NCI-H1436 (cell line): ENCODE data around the gene UCN.
A peak's percentile ranks its signal among the peaks of the same experiment; 100 is the strongest.
"Not testable (repeated sequence)": the region's sequence is repeated elsewhere in the genome, so short reads cannot be mapped to it uniquely, and the experiment has no call there.

Experiments used
- DNase-seq: peaks from one replicate; lab custom pipeline; 2025; lab: John Stamatoyannopoulos, UW

Gene UCN

DNA sequence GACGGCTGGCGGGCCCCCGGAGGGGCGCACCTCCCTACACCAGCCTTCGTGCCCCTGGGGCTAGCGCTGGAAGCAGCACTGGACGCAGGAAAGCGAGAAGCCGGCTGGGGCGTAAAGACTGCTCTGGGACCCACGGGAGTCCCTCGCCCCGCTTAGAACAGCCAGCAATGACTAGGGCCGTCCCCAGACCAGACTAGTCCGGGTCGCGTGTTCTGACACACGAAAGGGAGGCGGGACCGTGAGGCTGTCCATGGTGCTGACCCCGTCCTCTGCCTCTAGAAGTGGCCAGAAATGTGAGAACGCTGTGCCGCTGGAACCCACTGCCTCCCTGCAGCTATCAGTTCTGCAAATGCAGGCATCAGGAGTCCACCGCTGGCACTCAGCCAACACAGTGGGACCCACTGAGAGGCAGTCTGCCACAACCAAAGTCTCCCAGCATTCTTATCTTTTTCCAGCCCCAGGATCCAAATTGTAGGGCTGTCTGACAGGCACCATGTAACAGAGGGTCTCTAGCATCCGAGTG lies at the start of gene UCN:
TSS of gene UCN (minus strand) at position 87 of the 523 bp plus-strand sequence. CDS start 550 bp downstream, outside the sequence.
- DNase-seq = no peak

DNA sequence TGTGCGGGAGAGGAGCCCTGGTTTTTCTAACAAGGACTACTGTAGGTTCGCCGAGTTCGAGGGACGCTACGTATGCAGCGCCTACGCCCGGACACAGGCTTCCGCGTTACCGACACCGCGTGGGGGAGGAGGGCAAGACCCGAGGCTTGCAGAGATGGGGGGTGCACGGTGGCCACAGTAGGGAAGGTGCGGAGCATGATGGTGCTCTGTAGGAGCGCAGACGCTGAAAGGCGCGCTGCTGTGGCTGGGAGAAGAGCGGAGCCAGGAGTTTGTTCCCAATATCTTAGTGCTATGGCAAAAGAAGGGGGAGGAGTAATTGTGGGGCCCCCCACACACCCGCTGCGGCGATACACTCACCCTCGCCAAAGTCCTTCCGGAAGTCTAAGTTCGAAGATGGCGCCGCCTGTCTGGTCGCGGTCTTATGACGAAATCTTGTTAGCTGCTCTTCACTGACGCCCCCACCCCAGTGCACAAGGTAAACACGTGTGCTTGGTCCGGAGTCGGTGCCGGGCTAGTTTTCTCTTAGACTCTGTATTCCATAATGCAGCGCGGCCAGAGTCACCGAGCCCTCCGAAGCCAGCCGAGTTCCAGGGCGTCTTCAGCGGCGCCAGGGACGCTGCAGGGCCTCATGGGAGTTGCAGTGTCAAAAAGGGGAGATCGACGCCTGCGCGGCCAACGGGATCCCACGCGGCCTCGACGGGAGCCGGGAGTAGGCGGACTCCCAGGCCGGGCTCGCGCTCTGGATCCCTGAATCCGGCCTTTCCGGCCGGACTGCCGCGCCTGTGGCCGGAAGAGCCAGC lies 48.3 kb upstream of the UCN start, which contains the start of gene GTF3C2:
TSS of gene GTF3C2 (minus strand) at position 383 of the 800 bp plus-strand sequence. CDS start 13,210 bp downstream, outside the sequence.
- DNase-seq = peak; percentile 92

DNA sequence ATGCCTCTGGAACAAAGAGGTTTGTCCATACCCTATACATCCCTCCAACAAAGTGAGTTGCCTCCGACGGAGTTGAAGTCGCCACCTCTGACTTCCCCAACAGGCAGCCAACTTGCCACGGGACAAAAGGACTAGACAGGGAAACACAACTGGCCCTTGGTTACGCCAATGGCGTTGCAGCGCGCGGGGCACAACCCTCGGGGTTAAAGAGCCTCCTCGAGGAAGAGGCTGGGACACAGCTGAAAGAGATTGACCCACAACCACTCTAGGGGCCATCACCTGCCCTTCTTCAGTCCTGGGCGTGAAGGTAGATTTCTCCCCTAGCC lies 47.8 kb upstream of the UCN start:
- DNase-seq = no peak

DNA sequence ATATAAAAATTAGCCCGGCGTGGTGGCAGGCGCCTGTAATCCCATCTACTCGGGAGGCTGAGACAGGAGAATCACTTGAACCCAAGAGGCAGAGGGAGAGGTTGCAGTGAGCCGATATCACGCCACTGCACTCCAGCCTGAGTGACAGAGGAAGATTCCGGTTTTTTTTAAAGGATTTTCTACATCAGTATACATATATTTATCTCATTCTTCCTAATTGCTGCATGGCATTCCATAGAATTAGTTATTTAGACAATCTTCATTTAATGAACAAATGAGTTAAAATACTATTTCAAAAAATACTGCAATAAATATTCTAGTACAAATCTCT lies 46.3 kb upstream of the UCN start:
- DNase-seq = no peak

GRCh38 chr2:27353762-27354596 lies 45.7 kb upstream of the UCN start:
- no peak for DNase-seq

DNA sequence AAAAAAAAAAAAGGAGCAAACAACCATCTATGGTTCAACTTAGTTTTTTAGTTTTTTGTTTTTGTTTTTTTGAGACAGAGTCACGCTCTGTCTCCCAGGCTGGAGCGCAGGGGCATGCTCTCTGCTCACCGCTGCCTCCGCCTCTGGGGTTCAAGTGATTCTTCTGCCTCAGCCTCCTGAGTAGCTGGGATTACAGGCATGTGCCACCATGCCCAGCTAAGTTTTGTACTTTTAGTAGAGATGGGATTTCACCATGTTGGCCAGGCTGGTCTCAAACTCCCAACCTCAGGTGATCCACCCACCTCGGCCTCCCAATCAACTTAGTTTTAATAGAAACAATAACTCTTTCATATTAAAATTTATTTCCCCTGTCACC lies 45.1 kb upstream of the UCN start:
- DNase-seq = not testable (repeated sequence)

DNA sequence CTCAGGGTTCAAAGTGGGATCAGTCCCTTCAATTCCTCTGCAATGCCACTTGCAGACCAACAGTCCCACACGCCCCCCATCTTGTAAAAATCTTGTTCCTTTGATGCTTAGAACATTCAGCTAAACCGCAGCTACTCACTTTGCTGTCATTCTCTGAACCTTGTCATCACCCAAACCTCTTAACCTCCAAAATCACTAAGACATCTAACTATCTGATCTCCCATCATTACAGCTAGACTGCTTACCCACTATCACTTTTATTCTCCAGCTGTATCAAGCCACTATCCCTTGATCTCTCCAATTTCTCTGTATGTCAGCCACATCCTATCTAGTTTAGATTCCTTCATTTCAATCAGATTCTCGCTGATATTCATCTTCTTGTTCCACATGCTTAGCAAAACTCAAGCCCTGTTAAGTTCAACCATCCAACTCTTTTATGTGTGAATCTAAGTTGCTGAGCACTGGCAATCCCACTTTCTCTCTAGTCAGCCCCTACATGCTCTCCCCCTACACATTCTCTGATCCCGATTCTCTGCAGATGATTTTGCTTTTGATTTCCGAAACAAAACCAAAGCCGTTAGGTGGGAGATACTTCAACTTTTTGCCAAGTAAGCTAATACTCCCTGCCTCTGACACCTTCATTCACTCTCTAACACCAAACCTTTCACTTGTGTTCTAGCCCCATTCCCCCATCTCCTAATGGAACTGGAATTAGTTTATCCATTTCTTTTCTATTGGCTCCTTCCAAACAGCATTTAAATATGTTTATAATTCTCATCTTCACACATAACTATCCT lies 43.8 kb upstream of the UCN start:
- no peak for DNase-seq

GRCh38 chr2:27350106-27350693 lies 42.0 kb upstream of the UCN start:
- no peak for DNase-seq

GRCh38 chr2:27347641-27348040 lies 39.4 kb upstream of the UCN start:
- no peak for DNase-seq

DNA sequence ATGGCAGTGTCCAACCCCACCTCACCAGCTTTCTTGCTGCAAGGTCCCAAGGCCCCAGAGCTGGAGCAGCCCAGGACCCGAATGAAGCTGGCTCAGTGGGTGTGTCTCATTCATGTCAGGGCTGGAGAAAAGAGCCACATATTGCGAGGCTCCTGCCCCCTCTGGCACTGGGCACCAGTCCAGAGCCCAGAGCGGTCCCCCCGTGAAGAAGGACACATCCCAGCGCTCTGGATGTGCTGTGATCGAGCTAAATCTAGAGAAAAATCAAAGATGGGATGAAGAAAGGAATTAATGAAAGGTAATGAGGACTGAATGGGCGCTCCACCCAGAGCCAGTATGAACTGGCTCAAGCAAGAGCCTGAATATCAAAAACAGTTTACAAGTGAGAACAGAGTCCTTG lies 27.9 kb upstream of the UCN start:
- no peak for DNase-seq

DNA sequence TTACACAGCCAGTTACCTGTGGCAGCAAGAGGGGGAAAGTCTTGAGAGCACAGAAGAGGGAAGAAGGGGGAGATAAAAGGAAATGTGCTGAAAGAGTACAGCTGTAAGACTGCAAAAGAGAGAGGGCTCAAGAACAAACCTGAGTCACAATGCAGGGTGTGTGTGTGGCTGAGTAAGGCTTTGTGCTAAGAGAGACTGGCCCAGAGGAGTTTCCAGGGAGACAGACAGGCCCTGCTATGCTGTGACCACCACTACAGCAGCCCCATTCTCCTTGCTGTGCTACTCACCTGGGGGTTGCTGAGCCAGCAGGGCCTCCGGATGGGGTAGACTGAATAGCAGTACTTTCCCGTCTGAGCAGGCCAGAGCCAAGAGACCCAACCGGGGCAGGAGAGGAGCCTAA lies 27.1 kb upstream of the UCN start:
- DNase-seq = no peak

DNA sequence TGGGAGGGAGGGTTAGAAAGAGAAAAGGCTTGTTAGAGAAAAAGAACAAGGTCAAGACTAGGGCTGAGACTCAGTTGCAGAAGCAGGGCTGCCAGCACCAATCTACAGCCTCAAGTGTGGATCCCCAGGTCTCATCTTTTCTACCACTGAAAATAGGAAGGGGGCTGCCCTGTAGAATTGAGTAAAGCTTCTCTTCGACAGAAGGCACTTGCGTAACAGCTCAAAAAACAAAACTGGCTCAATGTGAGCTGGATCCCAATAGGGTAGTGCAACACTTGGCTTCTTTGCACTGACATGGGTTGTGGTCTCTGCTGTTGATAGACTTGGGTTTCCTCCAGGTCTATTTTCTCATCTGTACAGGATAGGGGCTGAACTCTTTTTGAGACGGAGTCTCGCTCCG lies 16.5 kb upstream of the UCN start:
- DNase-seq = no peak

- DNase-seq = no peak
Observed at GRCh38 chr2:27323596-27324285, 15.5 kb upstream of the UCN start.

DNA sequence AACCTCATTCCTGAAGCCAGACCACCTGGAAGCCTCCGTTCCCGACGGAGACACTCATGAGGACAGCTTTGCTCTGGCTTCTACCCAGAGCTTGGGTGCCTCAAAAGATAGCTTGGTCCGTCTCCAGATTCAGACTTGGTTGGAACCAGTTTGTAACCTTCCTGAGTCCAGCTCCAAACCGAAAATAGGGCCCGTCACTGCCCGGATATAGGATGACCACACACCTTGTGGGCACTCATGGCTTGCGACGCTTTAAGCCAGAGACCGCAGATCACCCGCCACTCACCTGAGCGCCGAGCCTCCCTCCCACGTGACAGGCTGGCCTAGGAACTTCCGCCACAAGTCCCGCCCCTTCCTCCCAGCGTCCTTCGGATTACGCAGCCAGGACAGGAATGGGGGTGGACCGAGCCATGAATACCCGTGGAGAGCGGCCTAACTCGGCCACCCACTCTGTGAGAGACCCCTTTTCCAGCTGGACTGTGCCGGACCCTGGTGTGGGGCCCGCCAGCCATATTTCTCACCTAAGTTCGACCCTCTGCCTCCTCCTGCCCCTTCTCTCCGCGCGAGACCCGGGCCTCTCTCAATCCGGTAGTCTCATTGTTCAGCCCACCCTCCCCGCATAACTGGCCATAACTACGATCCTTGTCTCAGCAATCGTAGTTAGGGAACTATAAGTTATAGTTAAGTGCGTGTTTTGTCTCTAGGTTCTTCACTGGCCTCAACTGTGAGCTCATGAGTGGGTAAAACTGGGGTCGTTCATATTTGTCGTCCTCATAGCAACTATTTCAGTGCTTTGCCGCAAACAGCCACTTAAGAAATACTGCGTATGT lies 14.7 kb upstream of the UCN start, which contains the start of gene MPV17:
TSS of gene MPV17 (minus strand) at position 332 of the 830 bp plus-strand sequence. CDS start 580 bp downstream, outside the sequence.
- DNase-seq = peak; percentile 78

DNA sequence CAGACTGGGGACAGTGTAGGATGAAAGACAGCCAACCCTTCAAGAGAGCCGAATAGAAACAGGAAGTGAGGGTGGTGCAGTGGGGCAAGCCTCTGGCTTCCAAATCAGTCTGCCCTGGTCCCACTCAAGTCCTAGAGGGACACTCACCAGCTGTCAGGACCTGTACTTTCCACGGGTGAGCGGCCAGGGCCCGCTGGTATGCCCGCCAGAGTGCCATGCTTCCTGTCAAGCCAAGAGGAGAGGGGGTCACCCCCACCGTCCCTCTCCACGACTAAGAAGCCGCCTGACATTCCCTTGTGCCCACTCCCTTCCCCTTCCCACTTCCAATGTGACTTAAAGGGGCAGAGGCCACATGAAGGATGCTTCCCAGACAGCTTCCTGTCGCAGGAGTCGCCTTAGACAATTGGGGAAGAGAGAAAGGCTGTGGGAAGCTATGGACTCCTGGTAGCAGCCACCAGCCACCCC lies 14.1 kb upstream of the UCN start:
- DNase-seq = no peak

DNA sequence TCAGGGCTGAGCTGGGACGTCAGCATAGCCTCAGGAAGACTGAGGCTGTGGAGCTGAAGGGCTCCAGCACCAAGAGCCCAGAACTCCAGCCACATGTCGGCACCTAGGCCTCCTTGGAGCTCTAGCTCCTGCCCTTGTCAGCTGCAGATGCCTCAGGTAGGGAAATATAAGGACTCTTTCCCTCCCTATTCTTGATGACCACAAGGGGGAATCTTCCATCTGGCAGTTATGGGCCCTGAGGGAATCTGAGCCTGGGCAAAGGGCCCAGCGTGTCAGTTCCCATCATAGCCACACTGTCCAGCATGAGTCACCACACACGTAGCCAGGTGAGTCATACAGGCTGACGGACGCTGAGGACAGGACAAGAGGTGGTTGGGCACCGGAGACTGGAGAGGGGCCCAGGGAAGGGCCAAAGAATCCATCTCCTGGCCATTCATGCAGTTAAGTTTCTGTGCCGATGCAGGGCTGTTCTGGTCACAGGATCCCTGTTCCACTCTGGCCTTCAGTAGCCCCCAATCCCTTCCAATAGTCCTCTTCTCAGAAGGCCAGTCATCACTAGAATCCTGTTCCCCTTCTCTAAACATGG lies 12.8 kb upstream of the UCN start:
- no peak for DNase-seq

- not testable (repeated sequence) for DNase-seq
Observed at GRCh38 chr2:27319839-27320238, 11.6 kb upstream of the UCN start.

GRCh38 chr2:27316655-27317412 lies 8.6 kb upstream of the UCN start:
- no peak for DNase-seq

- no peak for DNase-seq
Observed at GRCh38 chr2:27315122-27315521, 6.9 kb upstream of the UCN start.
